HG03469 (cell line): ENCODE results near the gene GMDS.
"Not testable (repeated sequence)": the region's sequence is repeated elsewhere in the genome, so short reads cannot be mapped to it uniquely, and the experiment has no call there.

Experiments
- ATAC-seq: cut with Tn5 transposase; IDR thresholded peaks from one replicate; pipeline ENCODE4 v1.9.1; 2021; ENCODE audit warnings: mild to moderate bottlenecking, moderate library complexity, moderate number of reproducible peaks; ENCODE audit not compliant: unreplicated experiment

Gene GMDS

GRCh38 chr6:1762203-1762602 is 483.2 kb downstream of the GMDS start:
- no peak for ATAC-seq

GRCh38 chr6:1761477-1761877 is 483.9 kb downstream of the GMDS start:
- ATAC-seq, result no peak

GRCh38 chr6:1760876-1761275 is 484.5 kb downstream of the GMDS start:
- ATAC-seq, result no peak

- ATAC-seq, result no peak
Observed at GRCh38 chr6:1759870-1760269, 485.5 kb downstream of the GMDS start.

- ATAC-seq, result no peak
Observed at GRCh38 chr6:1758076-1758679, 487.2 kb downstream of the GMDS start.

- ATAC-seq, result no peak
Observed at GRCh38 chr6:1757131-1757530, 488.3 kb downstream of the GMDS start.

GRCh38 chr6:1756472-1757129 is 488.8 kb downstream of the GMDS start:
- no peak for ATAC-seq

GRCh38 chr6:1751063-1751462 is 494.3 kb downstream of the GMDS start:
- not testable (repeated sequence) for ATAC-seq

GRCh38 chr6:1749041-1749440 is 496.4 kb downstream of the GMDS start:
- no peak for ATAC-seq

GRCh38 chr6:1747531-1747930 is 497.9 kb downstream of the GMDS start:
- ATAC-seq, result no peak

- no peak for ATAC-seq
Observed at GRCh38 chr6:1747003-1747402, 498.4 kb downstream of the GMDS start.

- no peak for ATAC-seq
Observed at GRCh38 chr6:1745814-1746213, 499.6 kb downstream of the GMDS start.

- no peak for ATAC-seq
Observed at GRCh38 chr6:1744543-1744942, 500.9 kb downstream of the GMDS start.

GRCh38 chr6:1739680-1740079 is 505.7 kb downstream of the GMDS start:
- ATAC-seq, result peak; percentile 91

- peak; percentile 24 for ATAC-seq
Observed at GRCh38 chr6:1739220-1739619, 506.2 kb downstream of the GMDS start.

- no peak for ATAC-seq
Observed at GRCh38 chr6:1738558-1739081, 506.8 kb downstream of the GMDS start.

- no peak for ATAC-seq
Observed at GRCh38 chr6:1737463-1738311, 507.7 kb downstream of the GMDS start.

GRCh38 chr6:1736346-1737105 is 508.9 kb downstream of the GMDS start:
- ATAC-seq, result no peak

- no peak for ATAC-seq
Observed at GRCh38 chr6:1735239-1735803, 510.1 kb downstream of the GMDS start.

- no peak for ATAC-seq
Observed at GRCh38 chr6:1730882-1731281, 514.5 kb downstream of the GMDS start.

GRCh38 chr6:1729750-1730140 is 515.7 kb downstream of the GMDS start:
- ATAC-seq, result no peak
